ENCODE data around the gene MICU1. TPM values are rescaled to one million over a fixed set of nuclear protein-coding genes. Genes with fewer than 3 reads are reported as not detected.

MICU1 gene
- total RNA-seq, 1 experiment from 2014 or later = 36.0 TPM

DNA sequence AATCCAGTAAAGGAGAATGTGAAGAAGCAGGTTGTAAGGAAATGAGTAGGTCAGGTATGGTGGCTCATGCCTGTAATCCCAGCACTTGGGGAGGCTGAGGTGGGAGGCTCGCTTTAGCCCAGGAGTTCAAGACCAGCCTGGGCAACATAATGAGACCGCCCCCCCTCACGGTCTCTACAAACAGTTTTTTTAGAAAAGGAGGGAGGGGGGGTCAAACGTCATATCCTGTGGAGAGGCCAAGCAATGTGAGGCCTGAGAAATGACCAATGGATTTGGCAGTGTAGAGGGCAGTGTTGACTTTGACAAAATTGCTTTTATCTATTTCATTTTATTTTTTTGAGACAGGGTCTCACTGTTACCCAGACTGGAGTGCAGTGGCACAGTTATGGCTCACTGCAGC is 268.9 kb downstream of the MICU1 start:
- TF ChIP-seq NFE2L1 (CRISPR knock-in tag; IDR thresholded peaks at IDR 0.05) = no peak
- no peak for TF ChIP-seq GRHL2 (CRISPR knock-in tag; IDR thresholded peaks at IDR 0.05; ENCODE audit: insufficient replicate concordance, severe bottlenecking)
- TF ChIP-seq, protein P1, sequence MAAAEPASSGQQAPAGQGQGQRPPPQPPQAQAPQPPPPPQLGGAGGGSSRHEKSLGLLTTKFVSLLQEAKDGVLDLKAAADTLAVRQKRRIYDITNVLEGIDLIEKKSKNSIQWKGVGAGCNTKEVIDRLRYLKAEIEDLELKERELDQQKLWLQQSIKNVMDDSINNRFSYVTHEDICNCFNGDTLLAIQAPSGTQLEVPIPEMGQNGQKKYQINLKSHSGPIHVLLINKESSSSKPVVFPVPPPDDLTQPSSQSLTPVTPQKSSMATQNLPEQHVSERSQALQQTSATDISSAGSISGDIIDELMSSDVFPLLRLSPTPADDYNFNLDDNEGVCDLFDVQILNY (CRISPR knock-in tag; IDR thresholded peaks at IDR 0.05) = no peak
- no peak for TF ChIP-seq ZNF317 (CRISPR knock-in tag; IDR thresholded peaks at IDR 0.05; ENCODE audit: borderline replicate concordance, low read depth)
- TF ChIP-seq, protein P2, sequence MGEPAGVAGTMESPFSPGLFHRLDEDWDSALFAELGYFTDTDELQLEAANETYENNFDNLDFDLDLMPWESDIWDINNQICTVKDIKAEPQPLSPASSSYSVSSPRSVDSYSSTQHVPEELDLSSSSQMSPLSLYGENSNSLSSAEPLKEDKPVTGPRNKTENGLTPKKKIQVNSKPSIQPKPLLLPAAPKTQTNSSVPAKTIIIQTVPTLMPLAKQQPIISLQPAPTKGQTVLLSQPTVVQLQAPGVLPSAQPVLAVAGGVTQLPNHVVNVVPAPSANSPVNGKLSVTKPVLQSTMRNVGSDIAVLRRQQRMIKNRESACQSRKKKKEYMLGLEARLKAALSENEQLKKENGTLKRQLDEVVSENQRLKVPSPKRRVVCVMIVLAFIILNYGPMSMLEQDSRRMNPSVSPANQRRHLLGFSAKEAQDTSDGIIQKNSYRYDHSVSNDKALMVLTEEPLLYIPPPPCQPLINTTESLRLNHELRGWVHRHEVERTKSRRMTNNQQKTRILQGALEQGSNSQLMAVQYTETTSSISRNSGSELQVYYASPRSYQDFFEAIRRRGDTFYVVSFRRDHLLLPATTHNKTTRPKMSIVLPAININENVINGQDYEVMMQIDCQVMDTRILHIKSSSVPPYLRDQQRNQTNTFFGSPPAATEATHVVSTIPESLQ (CRISPR knock-in tag; IDR thresholded peaks at IDR 0.05) = no peak
- TF ChIP-seq, protein P3, sequence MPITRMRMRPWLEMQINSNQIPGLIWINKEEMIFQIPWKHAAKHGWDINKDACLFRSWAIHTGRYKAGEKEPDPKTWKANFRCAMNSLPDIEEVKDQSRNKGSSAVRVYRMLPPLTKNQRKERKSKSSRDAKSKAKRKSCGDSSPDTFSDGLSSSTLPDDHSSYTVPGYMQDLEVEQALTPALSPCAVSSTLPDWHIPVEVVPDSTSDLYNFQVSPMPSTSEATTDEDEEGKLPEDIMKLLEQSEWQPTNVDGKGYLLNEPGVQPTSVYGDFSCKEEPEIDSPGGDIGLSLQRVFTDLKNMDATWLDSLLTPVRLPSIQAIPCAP (CRISPR knock-in tag; IDR thresholded peaks at IDR 0.05) = no peak
- TF ChIP-seq FOXP1 (CRISPR knock-in tag; IDR thresholded peaks at IDR 0.05; ENCODE audit: borderline replicate concordance) = no peak
- no peak for TF ChIP-seq ZBTB21 (CRISPR knock-in tag; IDR thresholded peaks at IDR 0.05; ENCODE audit: borderline replicate concordance)
- TF ChIP-seq AR (CRISPR knock-in tag; IDR thresholded peaks at IDR 0.05) = no peak
- TF ChIP-seq SOX15 (CRISPR knock-in tag; IDR thresholded peaks at IDR 0.05) = no peak
- TF ChIP-seq, protein P4, sequence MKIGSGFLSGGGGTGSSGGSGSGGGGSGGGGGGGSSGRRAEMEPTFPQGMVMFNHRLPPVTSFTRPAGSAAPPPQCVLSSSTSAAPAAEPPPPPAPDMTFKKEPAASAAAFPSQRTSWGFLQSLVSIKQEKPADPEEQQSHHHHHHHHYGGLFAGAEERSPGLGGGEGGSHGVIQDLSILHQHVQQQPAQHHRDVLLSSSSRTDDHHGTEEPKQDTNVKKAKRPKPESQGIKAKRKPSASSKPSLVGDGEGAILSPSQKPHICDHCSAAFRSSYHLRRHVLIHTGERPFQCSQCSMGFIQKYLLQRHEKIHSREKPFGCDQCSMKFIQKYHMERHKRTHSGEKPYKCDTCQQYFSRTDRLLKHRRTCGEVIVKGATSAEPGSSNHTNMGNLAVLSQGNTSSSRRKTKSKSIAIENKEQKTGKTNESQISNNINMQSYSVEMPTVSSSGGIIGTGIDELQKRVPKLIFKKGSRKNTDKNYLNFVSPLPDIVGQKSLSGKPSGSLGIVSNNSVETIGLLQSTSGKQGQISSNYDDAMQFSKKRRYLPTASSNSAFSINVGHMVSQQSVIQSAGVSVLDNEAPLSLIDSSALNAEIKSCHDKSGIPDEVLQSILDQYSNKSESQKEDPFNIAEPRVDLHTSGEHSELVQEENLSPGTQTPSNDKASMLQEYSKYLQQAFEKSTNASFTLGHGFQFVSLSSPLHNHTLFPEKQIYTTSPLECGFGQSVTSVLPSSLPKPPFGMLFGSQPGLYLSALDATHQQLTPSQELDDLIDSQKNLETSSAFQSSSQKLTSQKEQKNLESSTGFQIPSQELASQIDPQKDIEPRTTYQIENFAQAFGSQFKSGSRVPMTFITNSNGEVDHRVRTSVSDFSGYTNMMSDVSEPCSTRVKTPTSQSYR (CRISPR knock-in tag; IDR thresholded peaks at IDR 0.05) = no peak
- no peak for TF ChIP-seq NR3C1 (CRISPR knock-in tag; conservative IDR thresholded peaks at IDR 0.05; ENCODE audit: low read depth)
- TF ChIP-seq TCF7 (CRISPR knock-in tag; IDR thresholded peaks at IDR 0.05; ENCODE audit: low read depth) = no peak
- no peak for TF ChIP-seq ZNF416 (CRISPR knock-in tag; IDR thresholded peaks at IDR 0.05)
- no peaks in the 10 kb centered on the region for H3K36me3 Mint-ChIP-seq
- ChIA-PET POLR2A (no interaction called here), CTCF (no interaction called here)
- DNase-seq (ENCODE audit: low spot score) (no peak), ATAC-seq (no peak)
- H3K4me3 Mint-ChIP-seq = no peak overlapping the region
- H3K4me1 Mint-ChIP-seq = peaks cover 25% of the 10 kb centered on the region
- H3K9me3 Mint-ChIP-seq = no peaks in the 10 kb centered on the region
- H3K27ac Mint-ChIP-seq = no peak overlapping the region
- no peaks in the 10 kb centered on the region; the same call in 1 of the 2 replicates for H3K27me3 Mint-ChIP-seq (ENCODE audit: low read depth)

GRCh38 chr10:72356115-72356514 is 269.8 kb downstream of the MICU1 start:
- ChIA-PET POLR2A (no interaction called here), CTCF (no interaction called here)
- Mint-ChIP-seq H3K27ac (peak overlapping the region; percentile 79; the same call in 1 of the 2 replicates), H3K4me3 (peak overlapping the region; percentile 48), H3K36me3 (no peaks in the 10 kb centered on the region), H3K9me3 (no peaks in the 10 kb centered on the region), H3K27me3 (ENCODE audit: low read depth) (no peaks in the 10 kb centered on the region; the same call in 1 of the 2 replicates), H3K4me1 (peaks cover 27% of the 10 kb centered on the region)
- ATAC-seq (no peak), DNase-seq (ENCODE audit: low spot score) (no peak)
- TF ChIP-seq, protein P5, sequence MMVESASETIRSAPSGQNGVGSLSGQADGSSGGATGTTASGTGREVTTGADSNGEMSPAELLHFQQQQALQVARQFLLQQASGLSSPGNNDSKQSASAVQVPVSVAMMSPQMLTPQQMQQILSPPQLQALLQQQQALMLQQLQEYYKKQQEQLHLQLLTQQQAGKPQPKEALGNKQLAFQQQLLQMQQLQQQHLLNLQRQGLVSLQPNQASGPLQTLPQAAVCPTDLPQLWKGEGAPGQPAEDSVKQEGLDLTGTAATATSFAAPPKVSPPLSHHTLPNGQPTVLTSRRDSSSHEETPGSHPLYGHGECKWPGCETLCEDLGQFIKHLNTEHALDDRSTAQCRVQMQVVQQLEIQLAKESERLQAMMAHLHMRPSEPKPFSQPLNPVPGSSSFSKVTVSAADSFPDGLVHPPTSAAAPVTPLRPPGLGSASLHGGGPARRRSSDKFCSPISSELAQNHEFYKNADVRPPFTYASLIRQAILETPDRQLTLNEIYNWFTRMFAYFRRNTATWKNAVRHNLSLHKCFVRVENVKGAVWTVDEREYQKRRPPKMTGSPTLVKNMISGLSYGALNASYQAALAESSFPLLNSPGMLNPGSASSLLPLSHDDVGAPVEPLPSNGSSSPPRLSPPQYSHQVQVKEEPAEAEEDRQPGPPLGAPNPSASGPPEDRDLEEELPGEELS (CRISPR knock-in tag; IDR thresholded peaks at IDR 0.05) = no peak
- TF ChIP-seq ERG (CRISPR knock-in tag; IDR thresholded peaks at IDR 0.05) (no peak), ZNF232 (CRISPR knock-in tag; IDR thresholded peaks at IDR 0.05) (no peak), FOXJ3 (CRISPR knock-in tag; IDR thresholded peaks at IDR 0.05; ENCODE audit: borderline replicate concordance) (no peak), NFATC4 (CRISPR knock-in tag; IDR thresholded peaks at IDR 0.05) (no peak), TCF7 (CRISPR knock-in tag; IDR thresholded peaks at IDR 0.05; ENCODE audit: low read depth) (no peak)
- TF ChIP-seq, protein P1 (CRISPR knock-in tag; IDR thresholded peaks at IDR 0.05) = no peak
